Activated CD4-positive, alpha-beta T cell treated with anti-CD3 and anti-CD28 coated beads for 36 hours (primary cell): ENCODE data around the gene PLCXD1. TPM values are rescaled to one million over a fixed set of nuclear protein-coding genes. Genes with fewer than 3 reads are reported as not detected.
"Not testable (repeated sequence)": the region's sequence is repeated elsewhere in the genome, so short reads cannot be mapped to it uniquely, and the experiment has no call there.

Source experiments
- ATAC-seq: fragments of 200-7000 bp; cut with Tn5 transposase; one replicate; pipeline ENCODE4 v1.10.0; 2021; ENCODE audit warnings: mild to moderate bottlenecking, moderate library complexity
- CTCF ChIA-PET: fragments of 350-600 bp; sonication (Branson Sonifier 250); formaldehyde crosslinking; loops from one replicate; lab custom pipeline; 2021; ENCODE audit warnings: antibody characterized with exemption; lab: Charles Lee
- POLR2A ChIA-PET: fragments of 350-600 bp; sonication (Branson Sonifier 250); formaldehyde crosslinking; loops from one replicate; lab custom pipeline; 2021; ENCODE audit warnings: antibody characterized with exemption, inconsistent platforms; lab: Charles Lee
- DNase-seq: peaks from one replicate; pipeline ENCODE4 v3.0.0-alpha.2; 2020
- H3K27ac Mint-ChIP-seq: one replicate; pipeline ENCODE4 v1.8.0; 2021; ENCODE audit warnings: mixed read lengths
- H3K27me3 Mint-ChIP-seq: one replicate; pipeline ENCODE4 v1.8.0; 2021; ENCODE audit warnings: mixed read lengths
- H3K36me3 Mint-ChIP-seq: one replicate; pipeline ENCODE4 v1.8.0; 2021; ENCODE audit warnings: low read depth, mixed read lengths
- H3K4me1 Mint-ChIP-seq: one replicate; pipeline ENCODE4 v1.8.0; 2021; ENCODE audit warnings: mixed read lengths
- H3K4me3 Mint-ChIP-seq: one replicate; pipeline ENCODE4 v1.8.0; 2021; ENCODE audit warnings: mild to moderate bottlenecking, moderate library complexity, mixed read lengths
- H3K9me3 Mint-ChIP-seq: one replicate; pipeline ENCODE4 v1.8.0; 2021; ENCODE audit warnings: low read depth, mixed read lengths
- intact Hi-C, 2 experiments: fragments of 100-400 bp; cut with DNase I in 1 of 2; cut with micrococcal nuclease in 1 of 2; formaldehyde crosslinking; loops; one replicate each; pipeline versions ENCODE4 v1.14.2 to v1.15.1; 2022 to 2024; cut with DNase I, micrococcal nuclease
- total RNA-seq, 2 experiments: library from RNA; stranded (reverse); gene quantifications; one replicate each; pipeline ENCODE4 v1.2.3, GENCODE V29; 2021

The PLCXD1 gene
- total RNA-seq, 2 experiments from 2014 or later: 92.8 to 127 TPM

DNA sequence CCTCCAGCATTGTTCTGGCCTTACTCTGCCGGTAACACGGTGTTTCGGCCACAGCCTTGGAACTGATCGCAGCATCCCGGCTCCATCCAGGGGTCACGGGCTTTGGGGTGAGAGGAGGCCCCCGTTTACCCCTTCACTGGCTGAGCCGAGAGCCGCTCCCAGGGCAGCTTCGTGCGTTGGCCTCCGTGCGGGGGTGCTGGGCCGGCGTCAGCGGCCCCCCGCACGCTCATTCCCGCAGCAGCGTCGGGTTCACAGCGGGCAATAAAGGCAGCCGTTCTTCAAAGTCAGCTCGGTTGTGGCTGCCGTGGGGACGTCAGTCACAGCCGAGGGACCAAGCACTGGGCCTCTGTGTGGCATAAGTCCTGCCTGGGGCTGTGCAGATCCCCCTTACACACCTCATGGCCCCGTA is 25.3 kb upstream of the PLCXD1 start:
- Mint-ChIP-seq H3K4me3 (no peak overlapping the region), H3K9me3 (no peaks in the 10 kb centered on the region), H3K4me1 (peaks cover 14% of the 10 kb centered on the region), H3K27me3 (no peaks in the 10 kb centered on the region), H3K27ac (no peak overlapping the region), H3K36me3 (no peaks in the 10 kb centered on the region)
- POLR2A ChIA-PET: no interaction called here
- no peak for ATAC-seq
- no peak for DNase-seq
- CTCF ChIA-PET: no interaction called here
- intact Hi-C loops: no loop called here

GRCh38 chrX:257054-257453 is 24.1 kb upstream of the PLCXD1 start:
- ATAC-seq, H3K27me3 Mint-ChIP-seq, H3K4me3 Mint-ChIP-seq, H3K36me3 Mint-ChIP-seq, intact Hi-C loops, DNase-seq, H3K4me1 Mint-ChIP-seq, CTCF ChIA-PET, H3K27ac Mint-ChIP-seq, H3K9me3 Mint-ChIP-seq, POLR2A ChIA-PET: not testable (repeated sequence)

- CTCF ChIA-PET: no interaction called here
- no peak for ATAC-seq
Measured at GRCh38 chrX:257681-258289, 23.4 kb upstream of the PLCXD1 start.

GRCh38 chrX:258291-259040 is 22.7 kb upstream of the PLCXD1 start:
- H3K4me3 Mint-ChIP-seq: no peak overlapping the region
- H3K27ac Mint-ChIP-seq: no peak overlapping the region
- no peaks in the 10 kb centered on the region for H3K4me1 Mint-ChIP-seq
- ChIA-PET POLR2A (no interaction called here), CTCF (no interaction called here)
- H3K27me3 Mint-ChIP-seq: no peaks in the 10 kb centered on the region
- no peaks in the 10 kb centered on the region for H3K36me3 Mint-ChIP-seq
- H3K9me3 Mint-ChIP-seq: no peaks in the 10 kb centered on the region
- DNase-seq (no peak), ATAC-seq (no peak)
- intact Hi-C loops: no loop called here

More at GRCh38 chrX:257681-258289, 23.4 kb upstream of the PLCXD1 start:
- H3K4me1 Mint-ChIP-seq: no peaks in the 10 kb centered on the region
- no peaks in the 10 kb centered on the region for H3K36me3 Mint-ChIP-seq
- POLR2A ChIA-PET: no interaction called here
- no peaks in the 10 kb centered on the region for H3K27me3 Mint-ChIP-seq
- no peak for DNase-seq
- H3K27ac Mint-ChIP-seq: no peak overlapping the region
- H3K9me3 Mint-ChIP-seq: no peaks in the 10 kb centered on the region
- intact Hi-C loops: no loop called here
- no peak overlapping the region for H3K4me3 Mint-ChIP-seq

DNA sequence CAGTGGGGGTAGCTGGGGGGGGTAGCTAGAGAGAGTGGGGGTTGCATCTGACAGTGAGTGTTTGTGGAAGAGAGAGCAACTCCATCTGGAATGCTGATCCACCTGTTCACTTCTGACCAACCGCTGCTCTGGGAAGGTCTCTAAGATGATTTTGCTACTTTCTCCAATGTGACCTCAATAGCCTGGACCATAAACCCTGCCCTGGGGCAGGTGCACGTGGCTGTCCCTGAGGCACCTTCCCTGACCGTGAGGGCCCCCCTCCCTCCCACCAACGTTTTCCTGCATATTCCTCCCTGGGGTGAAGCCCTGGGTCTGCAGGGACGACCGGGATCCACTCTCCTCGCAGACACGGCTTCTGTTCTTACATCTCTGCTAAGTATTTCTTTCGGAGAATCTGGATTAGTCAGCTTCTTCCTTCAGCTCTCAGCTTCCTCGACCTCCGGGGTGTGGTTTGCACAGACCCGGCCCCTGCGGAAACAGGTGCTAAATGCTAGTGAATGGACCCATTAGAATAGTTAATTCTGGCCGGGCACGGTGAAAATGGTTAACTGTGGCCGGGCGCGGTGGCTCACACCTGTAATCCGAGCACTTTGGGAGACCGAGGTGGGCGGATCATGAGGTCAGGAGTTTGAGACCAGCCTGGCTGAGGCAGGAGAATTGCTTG is 21.4 kb upstream of the PLCXD1 start:
- no peaks in the 10 kb centered on the region for H3K4me1 Mint-ChIP-seq
- ChIA-PET CTCF (no interaction called here), POLR2A (no interaction called here)
- ATAC-seq (no peak), DNase-seq (no peak)
- H3K36me3 Mint-ChIP-seq: no peaks in the 10 kb centered on the region
- intact Hi-C loops: no loop called here
- no peak overlapping the region for H3K27ac Mint-ChIP-seq
- H3K27me3 Mint-ChIP-seq: no peaks in the 10 kb centered on the region
- H3K9me3 Mint-ChIP-seq: no peaks in the 10 kb centered on the region
- H3K4me3 Mint-ChIP-seq: no peak overlapping the region

GRCh38 chrX:261167-261918 is 19.8 kb upstream of the PLCXD1 start:
- H3K4me1 Mint-ChIP-seq: no peaks in the 10 kb centered on the region
- no peak overlapping the region for H3K27ac Mint-ChIP-seq
- no peaks in the 10 kb centered on the region for H3K36me3 Mint-ChIP-seq
- no peak overlapping the region for H3K4me3 Mint-ChIP-seq
- ATAC-seq (no peak), DNase-seq (no peak)
- POLR2A ChIA-PET: no interaction called here
- H3K9me3 Mint-ChIP-seq: no peaks in the 10 kb centered on the region
- no peaks in the 10 kb centered on the region for H3K27me3 Mint-ChIP-seq
- CTCF ChIA-PET: no interaction called here
- intact Hi-C loops: no loop called here

DNA sequence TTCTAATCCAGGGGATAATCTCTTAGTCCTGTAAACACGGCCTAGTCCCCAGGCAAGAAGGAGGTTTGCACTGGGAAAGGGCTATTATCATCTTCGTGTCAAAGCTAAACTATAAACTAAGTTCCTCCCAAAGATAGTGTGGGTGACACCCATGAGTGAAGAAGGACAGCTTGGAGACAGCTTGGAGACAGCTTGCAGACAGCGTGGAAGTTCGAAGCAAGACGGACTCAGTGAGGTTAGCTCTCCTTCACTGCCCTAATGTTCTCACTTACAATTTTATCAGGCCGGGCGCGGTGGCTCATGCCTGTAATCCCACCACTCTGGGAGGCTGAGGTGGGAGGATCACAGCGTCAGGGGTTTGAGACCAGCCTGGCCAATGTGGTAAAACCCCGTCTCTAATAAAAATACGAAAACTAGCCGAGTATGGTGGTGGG is 19.2 kb upstream of the PLCXD1 start:
- H3K4me3 Mint-ChIP-seq: no peak overlapping the region
- no peaks in the 10 kb centered on the region for H3K27me3 Mint-ChIP-seq
- no peak for ATAC-seq
- H3K4me1 Mint-ChIP-seq: no peaks in the 10 kb centered on the region
- intact Hi-C loops: no loop called here
- no peak for DNase-seq
- no peaks in the 10 kb centered on the region for H3K36me3 Mint-ChIP-seq
- no peaks in the 10 kb centered on the region for H3K9me3 Mint-ChIP-seq
- ChIA-PET CTCF (no interaction called here), POLR2A (no interaction called here)
- no peak overlapping the region for H3K27ac Mint-ChIP-seq

GRCh38 chrX:262381-262909 is 18.7 kb upstream of the PLCXD1 start:
- H3K36me3 Mint-ChIP-seq: no peaks in the 10 kb centered on the region
- no peak for ATAC-seq
- intact Hi-C loops: no loop called here
- no peak for DNase-seq
- H3K27ac Mint-ChIP-seq: no peak overlapping the region
- no peaks in the 10 kb centered on the region for H3K4me1 Mint-ChIP-seq
- no peaks in the 10 kb centered on the region for H3K9me3 Mint-ChIP-seq
- no peaks in the 10 kb centered on the region for H3K27me3 Mint-ChIP-seq
- CTCF ChIA-PET: no interaction called here
- H3K4me3 Mint-ChIP-seq: no peak overlapping the region
- POLR2A ChIA-PET: no interaction called here

DNA sequence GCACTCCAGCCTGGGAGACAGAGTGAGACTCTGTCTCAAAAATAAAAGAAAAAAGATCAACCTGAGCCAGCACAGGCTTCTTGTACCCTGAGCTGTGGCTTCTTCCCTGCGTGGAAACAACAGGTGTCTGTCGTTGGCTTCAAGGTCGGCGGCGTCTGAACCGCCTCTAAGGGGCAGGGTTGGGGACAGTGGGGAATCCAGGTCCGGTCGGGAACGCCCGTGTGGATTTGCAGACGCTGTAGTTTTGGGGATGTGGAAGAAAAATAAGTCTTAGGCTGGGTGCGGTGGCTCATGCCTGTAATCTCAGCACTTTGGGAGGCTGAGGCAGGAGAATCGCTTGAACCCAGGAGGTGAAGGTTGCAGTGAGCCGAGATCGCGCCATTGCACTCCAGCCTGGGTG is 17.2 kb upstream of the PLCXD1 start:
- H3K36me3 Mint-ChIP-seq, DNase-seq, H3K4me1 Mint-ChIP-seq, intact Hi-C loops, CTCF ChIA-PET, H3K27ac Mint-ChIP-seq, ATAC-seq, H3K9me3 Mint-ChIP-seq, POLR2A ChIA-PET, H3K27me3 Mint-ChIP-seq, H3K4me3 Mint-ChIP-seq: not testable (repeated sequence)

DNA sequence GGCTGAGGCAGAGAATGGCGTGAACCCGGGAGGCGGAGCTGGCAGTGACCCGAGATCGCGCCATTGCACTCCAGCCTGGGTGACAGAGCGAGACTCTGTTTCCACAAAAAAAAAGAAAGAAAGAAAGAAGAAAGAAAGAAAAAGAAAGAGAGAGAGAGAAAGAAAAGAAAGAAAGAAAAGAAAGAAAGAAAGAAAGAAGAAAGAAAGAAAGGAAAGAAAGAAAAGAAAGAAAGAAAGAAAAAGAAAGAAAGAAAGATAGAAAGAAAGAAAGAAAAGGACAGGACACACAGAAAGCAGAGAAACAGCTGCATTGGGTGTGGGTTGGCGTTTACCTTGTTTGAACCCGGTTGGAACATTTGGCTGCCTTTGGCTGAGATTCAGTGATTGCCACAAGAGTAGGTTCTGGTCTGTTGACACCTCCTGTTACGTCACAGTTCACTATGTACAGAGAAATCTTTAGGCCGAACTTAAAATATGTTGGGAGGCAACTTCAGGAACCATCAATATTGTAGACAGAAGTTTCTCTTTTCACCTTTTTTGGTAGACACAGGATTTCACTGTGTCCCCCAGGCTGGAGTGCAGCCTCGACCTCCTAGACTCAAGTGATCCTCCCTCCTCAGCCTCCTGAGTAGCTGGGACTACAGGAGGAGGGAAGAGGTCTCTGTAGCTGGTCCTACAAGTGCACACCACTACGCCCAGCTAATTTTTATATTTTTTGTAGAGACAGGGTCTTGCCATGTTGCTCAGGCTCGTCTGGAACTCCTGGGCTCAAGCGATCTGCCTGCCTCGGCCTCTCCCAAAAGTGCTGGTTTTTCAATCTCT is 16.3 kb upstream of the PLCXD1 start:
- H3K9me3 Mint-ChIP-seq: no peaks in the 10 kb centered on the region

DNA sequence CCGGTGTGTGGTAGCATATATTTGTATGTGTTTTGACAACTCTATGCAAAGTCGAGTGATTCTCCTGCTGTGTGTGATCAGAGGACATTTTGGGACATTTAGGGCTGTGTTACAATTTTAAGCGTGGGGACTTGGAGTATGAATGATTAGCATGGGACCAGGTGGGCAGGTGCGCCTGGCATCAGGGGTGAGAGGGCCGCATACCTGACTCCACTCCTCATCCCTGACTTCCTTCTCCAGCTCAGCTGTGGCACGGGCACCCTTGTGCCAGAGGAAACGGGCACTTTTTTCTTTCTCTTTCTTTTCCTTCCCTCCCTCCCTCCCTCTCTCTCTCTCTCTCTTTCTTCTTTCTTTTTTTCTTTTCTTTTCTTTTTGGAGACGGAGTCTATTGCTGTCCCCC is 15.7 kb upstream of the PLCXD1 start:
- Mint-ChIP-seq H3K36me3 (no peaks in the 10 kb centered on the region), H3K27ac (no peak overlapping the region), H3K9me3 (no peaks in the 10 kb centered on the region), H3K27me3 (no peaks in the 10 kb centered on the region), H3K4me3 (no peak overlapping the region), H3K4me1 (no peaks in the 10 kb centered on the region)
- no peak for ATAC-seq
- CTCF ChIA-PET: no interaction called here
- intact Hi-C loops: no loop called here
- POLR2A ChIA-PET: no interaction called here
- no peak for DNase-seq

More for the DNA sequence above, 16.3 kb upstream of the PLCXD1 start:
- ChIA-PET CTCF (no interaction called here), POLR2A (no interaction called here)
- Mint-ChIP-seq H3K27ac (no peak overlapping the region), H3K4me1 (no peaks in the 10 kb centered on the region), H3K27me3 (no peaks in the 10 kb centered on the region), H3K4me3 (no peak overlapping the region), H3K36me3 (no peaks in the 10 kb centered on the region)
- intact Hi-C loops: no loop called here
- DNase-seq (no peak), ATAC-seq (no peak)
